Lung (tissue), 12 donors: ENCODE results near the gene LRRC47. TPM values are rescaled to one million over a fixed set of nuclear protein-coding genes. Genes with fewer than 3 reads are reported as not detected.

ENCODE experiments used
- ATAC-seq: fragments of 200-7000 bp; cut with Tn5 transposase; one replicate; pipeline ENCODE4 v1.9.1; 2020; ENCODE audit warnings: moderate number of reproducible peaks; ENCODE audit not compliant: insufficient read depth, low FRiP score
- DNase-seq, 3 donors: peaks; one replicate each; pipeline ENCODE4 v3.0.0-alpha.2; 2013 to 2017
- H3K27ac ChIP-seq, 2 donors: one replicate each; pipeline ENCODE4 v1.5.1; 2013; ENCODE audit warnings: mild to moderate bottlenecking in 2 of 2, moderate library complexity in 2 of 2, control low read depth in 1 of 2, inconsistent platforms in 1 of 2, low read depth in 1 of 2, low read length in 1 of 2
- H3K27me3 ChIP-seq, 3 donors: one replicate each; pipeline ENCODE4 v1.5.1; 2013; ENCODE audit warnings: low read length in 2 of 3; ENCODE audit not compliant: control insufficient read depth in 3 of 3, insufficient read depth in 3 of 3
- H3K36me3 ChIP-seq, 4 donors: one replicate each; pipeline ENCODE4 v1.5.1; 2013; ENCODE audit warnings: low read length in 4 of 4, mild to moderate bottlenecking in 1 of 4, moderate library complexity in 1 of 4; ENCODE audit not compliant: control insufficient read depth in 4 of 4, insufficient read depth in 4 of 4
- H3K4me1 ChIP-seq, 5 donors: one replicate each; pipeline ENCODE4 v1.5.1; 2013; ENCODE audit warnings: low read length in 5 of 5, mild to moderate bottlenecking in 2 of 5, moderate library complexity in 1 of 5; ENCODE audit not compliant: control insufficient read depth in 5 of 5, insufficient read depth in 5 of 5
- H3K4me3 ChIP-seq: one replicate; pipeline ENCODE4 v1.5.1; 2013; ENCODE audit warnings: mild to moderate bottlenecking, control low read depth, moderate library complexity
- H3K9ac ChIP-seq, 2 donors: one replicate each; pipeline ENCODE4 v1.5.1; 2013; ENCODE audit warnings: low read length in 2 of 2, control low read depth in 1 of 2; ENCODE audit not compliant: insufficient read depth in 1 of 2
- H3K9me3 ChIP-seq, 4 donors: one replicate each; pipeline ENCODE4 v1.5.1; 2013; ENCODE audit warnings: low read length in 3 of 4, mild to moderate bottlenecking in 1 of 4, moderate library complexity in 1 of 4; ENCODE audit not compliant: control insufficient read depth in 4 of 4, insufficient read depth in 3 of 4
- WGBS, 2 donors: extraction: QIAGEN DNeasy Blood & Tissue Kit; methylation state at CpG; one replicate each; pipeline ENCODE4 v1.1.7; 2013; 5-methylcytosine and 5-hydroxymethylcytosine counted together
- polyA plus RNA-seq, 2 donors: library from polyadenylated mRNA; stranded (reverse); fragments of 200-250 nt; gene quantifications; one replicate each; pipeline ENCODE4 v1.2.1, GENCODE V29; 2013
- total RNA-seq, 2 donors: library from RNA; depleted of rRNA in 1 of 2; stranded (reverse); fragments of >200 nt in 1 of 2; gene quantifications; one replicate each; pipeline ENCODE4 v1.2.1, GENCODE V29; 2014 to 2021
- TF ChIP-seq, protein P1 (sequence below): IDR thresholded peaks from 2 replicates; pipeline ENCODE4 v1.5.1; 2012; ENCODE audit warnings: mild to moderate bottlenecking; ENCODE audit errors: control extremely low read depth, extremely low read depth
- donor health status: control.
- donor health status: control.
- donor health status: Bipolar disorder and iron deficiency.
- donor health status: healthy.
- donor health status: DM: yes; HTN: yes; CAD: no.

Gene LRRC47
- total and polyA plus RNA-seq, 4 donors: 14.4 to 33.9 (median 20.5) TPM

DNA sequence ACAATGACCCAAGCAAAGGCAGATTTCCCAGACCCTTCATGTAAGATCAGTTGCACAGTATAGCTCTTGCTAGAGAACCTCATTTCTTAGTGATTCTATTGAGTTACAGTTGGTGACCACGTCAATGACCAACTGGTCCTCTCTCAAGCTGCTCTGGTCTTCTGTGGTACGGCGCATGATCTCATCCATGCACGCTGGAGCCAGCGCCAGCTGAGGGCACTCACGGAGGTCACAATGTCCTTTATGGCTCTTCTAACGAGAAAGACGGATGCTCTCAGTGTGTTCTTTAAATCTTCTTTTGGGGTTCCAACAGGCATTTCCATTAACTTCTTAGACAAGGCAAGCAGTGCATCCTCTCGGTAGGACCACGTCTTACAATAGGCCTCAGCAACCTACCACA lies 38.4 kb upstream of the LRRC47 start:
- peaks cover 0 to 14% (median 3%) of the 10 kb centered on the region in 4 donors for H3K9me3 ChIP-seq
- H3K9ac ChIP-seq: no peak overlapping the region
- WGBS, 2 donors: 92 to 96% methylated on average over 10 of the region's 10 CpGs
- H3K4me3 ChIP-seq: no peak overlapping the region
- H3K36me3 ChIP-seq: peaks cover 38 to 46% (median 42%) of the 10 kb centered on the region in 4 donors
- no peaks in the 10 kb centered on the region for H3K4me1 ChIP-seq
- TF ChIP-seq, protein P1, sequence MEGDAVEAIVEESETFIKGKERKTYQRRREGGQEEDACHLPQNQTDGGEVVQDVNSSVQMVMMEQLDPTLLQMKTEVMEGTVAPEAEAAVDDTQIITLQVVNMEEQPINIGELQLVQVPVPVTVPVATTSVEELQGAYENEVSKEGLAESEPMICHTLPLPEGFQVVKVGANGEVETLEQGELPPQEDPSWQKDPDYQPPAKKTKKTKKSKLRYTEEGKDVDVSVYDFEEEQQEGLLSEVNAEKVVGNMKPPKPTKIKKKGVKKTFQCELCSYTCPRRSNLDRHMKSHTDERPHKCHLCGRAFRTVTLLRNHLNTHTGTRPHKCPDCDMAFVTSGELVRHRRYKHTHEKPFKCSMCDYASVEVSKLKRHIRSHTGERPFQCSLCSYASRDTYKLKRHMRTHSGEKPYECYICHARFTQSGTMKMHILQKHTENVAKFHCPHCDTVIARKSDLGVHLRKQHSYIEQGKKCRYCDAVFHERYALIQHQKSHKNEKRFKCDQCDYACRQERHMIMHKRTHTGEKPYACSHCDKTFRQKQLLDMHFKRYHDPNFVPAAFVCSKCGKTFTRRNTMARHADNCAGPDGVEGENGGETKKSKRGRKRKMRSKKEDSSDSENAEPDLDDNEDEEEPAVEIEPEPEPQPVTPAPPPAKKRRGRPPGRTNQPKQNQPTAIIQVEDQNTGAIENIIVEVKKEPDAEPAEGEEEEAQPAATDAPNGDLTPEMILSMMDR: no peak
- no peak for ATAC-seq
- no peak overlapping the region for H3K27ac ChIP-seq
- DNase-seq: no peak
- no peaks in the 10 kb centered on the region for H3K27me3 ChIP-seq

DNA sequence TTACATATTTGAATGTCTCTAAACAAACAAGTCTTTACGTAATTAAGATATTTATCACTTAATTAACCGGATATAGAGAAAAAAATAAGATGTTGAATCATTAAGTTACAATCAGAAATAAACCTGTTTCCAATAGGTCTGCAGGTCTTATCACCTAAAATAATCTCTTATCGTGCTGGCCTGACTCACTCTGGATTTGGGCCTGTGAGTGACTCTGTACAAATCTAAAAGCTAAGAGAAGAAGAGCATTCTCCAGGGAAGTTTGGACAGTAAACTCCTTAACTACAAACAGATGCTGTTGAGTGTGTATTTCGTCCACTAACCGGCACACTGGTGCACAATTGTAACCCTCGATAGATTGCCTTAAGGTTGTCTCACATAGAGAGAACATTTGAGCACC lies 35.4 kb upstream of the LRRC47 start:
- DNase-seq (no peak), ATAC-seq (no peak)
- no peak overlapping the region for H3K27ac ChIP-seq
- H3K9me3 ChIP-seq: peaks cover 0 to 1% (median 0%) of the 10 kb centered on the region in 4 donors
- H3K4me1 ChIP-seq: no peaks in the 10 kb centered on the region
- WGBS, 2 donors: 78 to 94% methylated on average over 6 of the region's 6 CpGs
- H3K9ac ChIP-seq: no peak overlapping the region
- TF ChIP-seq, protein P1: no peak
- no peaks in the 10 kb centered on the region for H3K27me3 ChIP-seq
- peaks cover 24 to 37% (median 32%) of the 10 kb centered on the region in 4 donors for H3K36me3 ChIP-seq
- H3K4me3 ChIP-seq: no peak overlapping the region

DNA sequence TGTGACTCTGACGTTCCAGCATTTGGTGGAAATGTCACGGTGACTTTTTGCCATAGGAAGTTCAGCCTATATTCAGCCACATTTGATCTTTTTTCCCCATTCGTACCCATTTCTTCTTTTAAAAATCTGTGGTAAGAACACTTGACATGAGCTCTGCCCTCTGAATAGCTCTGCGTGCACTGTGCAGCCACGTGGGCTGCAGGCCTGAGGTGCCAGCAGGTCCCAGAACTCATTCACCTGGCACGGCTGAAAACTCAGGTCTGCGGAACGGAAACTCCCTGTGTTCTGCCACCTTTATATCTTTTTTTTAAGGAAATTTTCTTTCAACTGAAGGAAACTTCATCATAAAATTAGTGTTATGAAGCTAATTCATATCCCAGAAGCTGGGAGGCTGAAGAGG lies 32.1 kb upstream of the LRRC47 start:
- DNase-seq (no peak), ATAC-seq (no peak)
- WGBS, 2 donors: 94 to 95% methylated on average over 8 of the region's 8 CpGs
- no peaks in the 10 kb centered on the region for H3K4me1 ChIP-seq
- H3K4me3 ChIP-seq: no peak overlapping the region
- no peaks in the 10 kb centered on the region for H3K9me3 ChIP-seq
- H3K36me3 ChIP-seq: peaks cover 22 to 57% (median 30%) of the 10 kb centered on the region in 4 donors
- TF ChIP-seq, protein P1: no peak
- no peak overlapping the region for H3K27ac ChIP-seq
- no peak overlapping the region for H3K9ac ChIP-seq
- H3K27me3 ChIP-seq: no peaks in the 10 kb centered on the region

DNA sequence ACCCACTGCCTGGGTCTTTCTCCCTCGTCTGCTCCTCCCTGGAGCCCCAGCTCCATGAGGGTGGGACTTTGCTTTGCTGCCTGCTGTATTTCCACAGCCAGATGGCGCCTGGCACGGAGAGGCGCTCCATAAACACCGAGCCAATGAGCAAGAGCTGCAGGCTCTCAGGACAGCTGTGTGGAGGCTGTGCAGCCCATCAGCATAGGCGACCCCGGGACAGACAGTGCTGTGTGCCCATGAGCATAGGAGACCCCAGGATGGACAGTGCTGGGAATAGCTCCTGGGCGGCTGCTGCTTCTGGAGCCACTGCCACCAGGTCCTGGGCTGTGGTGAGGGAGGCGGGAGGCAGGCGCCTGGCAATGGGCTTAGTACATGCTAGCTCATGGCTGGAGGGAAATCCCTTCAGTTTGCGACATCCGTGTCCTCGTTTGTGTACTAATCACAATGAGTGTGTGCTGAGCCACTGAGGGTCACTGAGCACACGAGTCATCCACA lies 31.6 kb upstream of the LRRC47 start:
- Histone ChIP-seq H3K4me1 (no peaks in the 10 kb centered on the region), H3K4me3 (no peak overlapping the region), H3K9me3 (no peaks in the 10 kb centered on the region), H3K27me3 (no peaks in the 10 kb centered on the region), H3K36me3 (peaks cover 22 to 62% (median 30%) of the 10 kb centered on the region in 4 donors), H3K9ac (no peak overlapping the region), H3K27ac (no peak overlapping the region)
- 88 to 93% methylated on average over 14 of the region's 14 CpGs for WGBS, 2 donors
- no peak for DNase-seq
- no peak for ATAC-seq
- TF ChIP-seq, protein P1: no peak
